GM12872 (cell line): ENCODE results near the gene FASTKD3.
A peak's percentile ranks its signal among the peaks of the same experiment; 100 is the strongest.

ENCODE experiments used
- CTCF ChIP-seq: IDR thresholded peaks from 3 replicates; pipeline ENCODE4 v1.5.1; 2011; ENCODE audit warnings: low read depth, mild to moderate bottlenecking, low read length, moderate library complexity; ENCODE audit not compliant: insufficient read depth

FASTKD3 gene

GRCh38 chr5:7824995-7825394, 43.8 kb downstream of the FASTKD3 start:
- TF ChIP-seq CTCF, result no peak

- TF ChIP-seq CTCF, result no peak
These were observed 45.2 kb downstream of the FASTKD3 start for GRCh38 chr5:7823594-7823993.

GRCh38 chr5:7822449-7822848, 46.4 kb downstream of the FASTKD3 start:
- TF ChIP-seq CTCF, result no peak

GRCh38 chr5:7816535-7816901, 52.3 kb downstream of the FASTKD3 start:
- TF ChIP-seq CTCF, result no peak

GRCh38 chr5:7815892-7816534, 52.8 kb downstream of the FASTKD3 start:
- TF ChIP-seq CTCF, result peak; percentile 99

- no peak for TF ChIP-seq CTCF
These were observed 54.0 kb downstream of the FASTKD3 start for GRCh38 chr5:7814816-7815215.

- TF ChIP-seq CTCF, result no peak
These were observed 55.3 kb downstream of the FASTKD3 start for GRCh38 chr5:7813576-7813975.
